ENCODE measurements around the gene CLNK. TPM values are rescaled to one million over a fixed set of nuclear protein-coding genes. Genes with fewer than 3 reads are reported as not detected.

Gene CLNK
- total and polyA plus RNA-seq, 2 donors from 2014 or later: 2.8 to 4.8 TPM

- Histone ChIP-seq H3K36me3 (ENCODE audit: control insufficient read depth in 2 of 3, insufficient read depth in 3 of 3, low read length in 3 of 3) (no peaks in the 10 kb centered on the region), H3K9ac (ENCODE audit: low read length in 3 of 3) (no peak overlapping the region), H3K4me1 (ENCODE audit: control insufficient read depth in 2 of 3, insufficient read depth in 2 of 3, low read depth in 1 of 3, low read length in 3 of 3) (peaks cover 0 to 2% (median 0%) of the 10 kb centered on the region in 3 donors), H3K9me3 (ENCODE audit: control insufficient read depth in 2 of 3, insufficient read depth in 1 of 3, low read length in 3 of 3) (no peaks in the 10 kb centered on the region), H3K4me3 (ENCODE audit: low read length in 3 of 3) (no peak overlapping the region), H3K27me3 (ENCODE audit: control insufficient read depth, insufficient read depth, low read length) (no peaks in the 10 kb centered on the region), H3K27ac (ENCODE audit: low read depth in 2 of 2, low read length in 2 of 2) (no peak overlapping the region)
- DNase-seq: no peak
- no peak for TF ChIP-seq CTCF (IDR thresholded peaks at IDR 0.05; ENCODE audit: borderline replicate concordance, extremely low read depth, insufficient read depth)
- intact Hi-C loops (cut with DNase I): no loop called here
- no peak for FAIRE-seq
Measured at GRCh38 chr4:10662937-10663336, 21.6 kb downstream of the CLNK start.

- Histone ChIP-seq H3K9ac (ENCODE audit: low read length in 3 of 3) (no peak overlapping the region), H3K4me3 (ENCODE audit: low read length in 3 of 3) (no peak overlapping the region), H3K36me3 (ENCODE audit: control insufficient read depth in 2 of 3, insufficient read depth in 3 of 3, low read length in 3 of 3) (no peaks in the 10 kb centered on the region), H3K9me3 (ENCODE audit: control insufficient read depth in 2 of 3, insufficient read depth in 1 of 3, low read length in 3 of 3) (no peaks in the 10 kb centered on the region), H3K27ac (ENCODE audit: low read depth in 2 of 2, low read length in 2 of 2) (no peak overlapping the region), H3K27me3 (ENCODE audit: control insufficient read depth, insufficient read depth, low read length) (no peaks in the 10 kb centered on the region), H3K4me1 (ENCODE audit: control insufficient read depth in 2 of 3, insufficient read depth in 2 of 3, low read depth in 1 of 3, low read length in 3 of 3) (peaks cover 0 to 2% (median 0%) of the 10 kb centered on the region in 3 donors)
- TF ChIP-seq CTCF (IDR thresholded peaks at IDR 0.05; ENCODE audit: borderline replicate concordance, extremely low read depth, insufficient read depth): no peak
- intact Hi-C loops (cut with DNase I): no loop called here
- FAIRE-seq: no peak
- no peak for DNase-seq
Measured at GRCh38 chr4:10661047-10661446, 23.5 kb downstream of the CLNK start.

- DNase-seq (no peak), FAIRE-seq (no peak)
- Histone ChIP-seq H3K9ac (ENCODE audit: low read length in 3 of 3) (no peak overlapping the region), H3K27ac (ENCODE audit: low read depth in 2 of 2, low read length in 2 of 2) (no peak overlapping the region), H3K27me3 (ENCODE audit: control insufficient read depth, insufficient read depth, low read length) (no peaks in the 10 kb centered on the region), H3K4me1 (ENCODE audit: control insufficient read depth in 2 of 3, insufficient read depth in 2 of 3, low read depth in 1 of 3, low read length in 3 of 3) (peaks cover 0 to 2% (median 0%) of the 10 kb centered on the region in 3 donors), H3K9me3 (ENCODE audit: control insufficient read depth in 2 of 3, insufficient read depth in 1 of 3, low read length in 3 of 3) (no peaks in the 10 kb centered on the region), H3K4me3 (ENCODE audit: low read length in 3 of 3) (no peak overlapping the region), H3K36me3 (ENCODE audit: control insufficient read depth in 2 of 3, insufficient read depth in 3 of 3, low read length in 3 of 3) (no peaks in the 10 kb centered on the region)
- no peak for TF ChIP-seq CTCF (IDR thresholded peaks at IDR 0.05; ENCODE audit: borderline replicate concordance, extremely low read depth, insufficient read depth)
- intact Hi-C loops (cut with DNase I): no loop called here
Measured at GRCh38 chr4:10659251-10659650, 25.3 kb downstream of the CLNK start.

GRCh38 chr4:10656988-10657387 is 27.6 kb downstream of the CLNK start:
- Histone ChIP-seq H3K4me1 (ENCODE audit: control insufficient read depth in 2 of 3, insufficient read depth in 2 of 3, low read depth in 1 of 3, low read length in 3 of 3) (peaks cover 0 to 2% (median 0%) of the 10 kb centered on the region in 3 donors), H3K27ac (ENCODE audit: low read depth in 2 of 2, low read length in 2 of 2) (no peak overlapping the region), H3K9ac (ENCODE audit: low read length in 3 of 3) (no peak overlapping the region), H3K36me3 (ENCODE audit: control insufficient read depth in 2 of 3, insufficient read depth in 3 of 3, low read length in 3 of 3) (no peaks in the 10 kb centered on the region), H3K9me3 (ENCODE audit: control insufficient read depth in 2 of 3, insufficient read depth in 1 of 3, low read length in 3 of 3) (no peaks in the 10 kb centered on the region), H3K27me3 (ENCODE audit: control insufficient read depth, insufficient read depth, low read length) (no peaks in the 10 kb centered on the region), H3K4me3 (ENCODE audit: low read length in 3 of 3) (no peak overlapping the region)
- DNase-seq: peak in 2 of 5 donors; percentile 60 to 67
- TF ChIP-seq CTCF (IDR thresholded peaks at IDR 0.05; ENCODE audit: borderline replicate concordance, extremely low read depth, insufficient read depth): no peak
- intact Hi-C loops (cut with DNase I): no loop called here
- FAIRE-seq: no peak
